Measurements from ENCODE around the gene UBC. TPM values are rescaled to one million over a fixed set of nuclear protein-coding genes. Genes with fewer than 3 reads are reported as not detected.
A peak's percentile ranks its signal among the peaks of the same experiment; 100 is the strongest.
"Not testable (repeated sequence)": the region's sequence is repeated elsewhere in the genome, so short reads cannot be mapped to it uniquely, and the experiment has no call there.

The UBC gene
- total RNA-seq, 1 experiment from 2014 or later: 748 TPM

- Histone ChIP-seq H3F3A (ENCODE audit: insufficient read depth, low read depth) (peaks cover 91% of the 10 kb centered on the region), H3K27ac (peak overlapping the region; percentile 100), H3K36me3 (ENCODE audit: low read depth) (no peaks in the 10 kb centered on the region), H3K4me3 (peak overlapping the region; percentile 64; the same call in 1 of the 2 replicates), H3K4me1 (replicated peaks; ENCODE audit: insufficient read depth) (peaks cover 73% of the 10 kb centered on the region), H3K9me3 (ENCODE audit: insufficient read depth, low read depth) (no peaks in the 10 kb centered on the region), H4K20me1 (ENCODE audit: insufficient read depth) (no peaks in the 10 kb centered on the region), H3K4me2 (peak overlapping the region; percentile 95), H3K79me2 (ENCODE audit: low read depth) (peaks cover 7% of the 10 kb centered on the region), H2AFZ (no peak overlapping the region; the same call in 1 of the 2 replicates), H3K27me3 (ENCODE audit: insufficient read depth, low read depth) (no peaks in the 10 kb centered on the region), H3K9me2 (ENCODE audit: insufficient read depth) (no peaks in the 10 kb centered on the region)
- CTCF ChIA-PET: interaction anchor here (0.6 to 1.5 kb wide), 4 partner anchors 13 to 25 kb away, joined by 3 to 8 read pairs (median 3); no protein-coding TSS in a partner anchor
- DNase-seq: no peak
- intact Hi-C loops (cut with micrococcal nuclease; ENCODE audit: unreplicated experiment): no loop called here
- no peak for TF ChIP-seq CTCF (conservative IDR thresholded peaks at IDR 0.05)
- no peak for TF ChIP-seq EZH2 (IDR thresholded peaks at IDR 0.05; ENCODE audit: low read depth)
- no TSS peak for BruUV-seq (replicated peaks)
- POLR2A ChIA-PET (ENCODE audit: unreplicated experiment): interaction anchor here (0.7 kb wide), 1 partner anchor 19 kb away, joined by 7 read pairs; no protein-coding TSS in a partner anchor
These were observed 6.0 kb upstream of the UBC start for GRCh38 chr12:124920353-124920935.

GRCh38 chr12:124919521-124920352 lies 5.3 kb upstream of the UBC start:
- ChIA-PET CTCF (interaction anchor here (1.0 to 1.5 kb wide), 3 partner anchors 12 to 20 kb away, joined by 3 to 8 read pairs (median 3); no protein-coding TSS in a partner anchor), POLR2A (ENCODE audit: unreplicated experiment) (interaction anchor here (0.5 to 0.7 kb wide), 2 partner anchors 20 to 286 kb away, joined by 4 to 7 read pairs; no protein-coding TSS in a partner anchor)
- Histone ChIP-seq H3K9me3 (ENCODE audit: insufficient read depth, low read depth) (no peaks in the 10 kb centered on the region), H3K4me3 (peak overlapping the region; percentile 64), H3K27ac (peak overlapping the region; percentile 100), H3K27me3 (ENCODE audit: insufficient read depth, low read depth) (no peaks in the 10 kb centered on the region), H3K4me1 (replicated peaks; ENCODE audit: insufficient read depth) (peaks cover 73% of the 10 kb centered on the region), H2AFZ (peak overlapping the region; percentile 80), H4K20me1 (ENCODE audit: insufficient read depth) (no peaks in the 10 kb centered on the region), H3K9me2 (ENCODE audit: insufficient read depth) (no peaks in the 10 kb centered on the region), H3K36me3 (ENCODE audit: low read depth) (no peaks in the 10 kb centered on the region), H3F3A (ENCODE audit: insufficient read depth, low read depth) (peaks cover 88% of the 10 kb centered on the region), H3K79me2 (ENCODE audit: low read depth) (peaks cover 13% of the 10 kb centered on the region), H3K4me2 (peak overlapping the region; percentile 95)
- no TSS peak for BruUV-seq (replicated peaks)
- intact Hi-C loops (cut with micrococcal nuclease; ENCODE audit: unreplicated experiment): loop anchor here (5.0 to 10.0 kb wide), 3 partner anchors 68 to 532 kb away; partner anchors contain the start of gene DHX37
- DNase-seq: peak; percentile 59 to 85
- TF ChIP-seq CTCF (conservative IDR thresholded peaks at IDR 0.05) (no peak), EZH2 (IDR thresholded peaks at IDR 0.05; ENCODE audit: low read depth) (no peak)

DNA sequence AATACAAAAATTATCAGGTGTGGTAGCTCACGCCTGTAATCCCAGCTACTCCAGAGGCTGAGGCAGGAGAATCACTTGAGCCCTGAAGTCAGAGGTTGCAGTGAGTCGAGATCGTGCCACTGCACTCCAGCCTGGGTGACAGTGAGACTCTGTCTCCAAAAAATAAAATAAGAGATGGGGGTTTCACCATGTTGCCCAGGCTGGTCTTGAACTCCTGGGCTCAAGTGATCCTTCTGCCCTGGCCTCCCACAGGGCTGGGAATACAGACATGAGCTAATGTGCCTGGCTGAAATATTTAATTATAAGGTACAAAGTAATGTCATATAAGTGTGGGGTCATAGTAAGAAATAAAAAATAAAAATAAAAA lies 4.2 kb upstream of the UBC start:
- intact Hi-C loops (cut with micrococcal nuclease; ENCODE audit: unreplicated experiment): loop anchor here (5.0 to 10.0 kb wide), 3 partner anchors 69 to 531 kb away; partner anchors contain the start of gene DHX37
- POLR2A ChIA-PET (ENCODE audit: unreplicated experiment): interaction anchor here (0.6 to 1.9 kb wide), 2 partner anchors 21 to 257 kb away, joined by 3 to 15 read pairs; no protein-coding TSS in a partner anchor
- Histone ChIP-seq H3K4me2 (peak overlapping the region; percentile 95), H3K79me2 (ENCODE audit: low read depth) (peaks cover 23% of the 10 kb centered on the region), H3K4me3 (peak overlapping the region; percentile 58), H3K4me1 (replicated peaks; ENCODE audit: insufficient read depth) (peaks cover 62% of the 10 kb centered on the region), H3F3A (ENCODE audit: insufficient read depth, low read depth) (peaks cover 81% of the 10 kb centered on the region), H3K27ac (peak overlapping the region; percentile 100)
- not testable (repeated sequence) for H3K27me3 ChIP-seq (ENCODE audit: insufficient read depth, low read depth); BruUV-seq (replicated peaks); H3K36me3 ChIP-seq (ENCODE audit: low read depth); H3K9me2 ChIP-seq (ENCODE audit: insufficient read depth); H3K9me3 ChIP-seq (ENCODE audit: insufficient read depth, low read depth); H4K20me1 ChIP-seq (ENCODE audit: insufficient read depth); H2AFZ ChIP-seq; DNase-seq
- CTCF ChIA-PET: interaction anchor here (1.4 to 1.5 kb wide), 2 partner anchors 11 to 21 kb away, joined by 5 to 8 read pairs; no protein-coding TSS in a partner anchor
